Stimulated activated CD8-positive, alpha-beta memory T cell treated with anti-CD3 and anti-CD28 coated beads, Interleukin-15, amount 100 ng/mL, for 24 hours (primary cell): ENCODE data around the gene NACC1.
"Not testable (repeated sequence)": the region's sequence is repeated elsewhere in the genome, so short reads cannot be mapped to it uniquely, and the experiment has no call there.

Source experiments
- DNase-seq: peaks from one replicate; pipeline ENCODE4 v3.0.0-alpha.2; 2020; ENCODE audit warnings: low read depth

NACC1 gene

DNA sequence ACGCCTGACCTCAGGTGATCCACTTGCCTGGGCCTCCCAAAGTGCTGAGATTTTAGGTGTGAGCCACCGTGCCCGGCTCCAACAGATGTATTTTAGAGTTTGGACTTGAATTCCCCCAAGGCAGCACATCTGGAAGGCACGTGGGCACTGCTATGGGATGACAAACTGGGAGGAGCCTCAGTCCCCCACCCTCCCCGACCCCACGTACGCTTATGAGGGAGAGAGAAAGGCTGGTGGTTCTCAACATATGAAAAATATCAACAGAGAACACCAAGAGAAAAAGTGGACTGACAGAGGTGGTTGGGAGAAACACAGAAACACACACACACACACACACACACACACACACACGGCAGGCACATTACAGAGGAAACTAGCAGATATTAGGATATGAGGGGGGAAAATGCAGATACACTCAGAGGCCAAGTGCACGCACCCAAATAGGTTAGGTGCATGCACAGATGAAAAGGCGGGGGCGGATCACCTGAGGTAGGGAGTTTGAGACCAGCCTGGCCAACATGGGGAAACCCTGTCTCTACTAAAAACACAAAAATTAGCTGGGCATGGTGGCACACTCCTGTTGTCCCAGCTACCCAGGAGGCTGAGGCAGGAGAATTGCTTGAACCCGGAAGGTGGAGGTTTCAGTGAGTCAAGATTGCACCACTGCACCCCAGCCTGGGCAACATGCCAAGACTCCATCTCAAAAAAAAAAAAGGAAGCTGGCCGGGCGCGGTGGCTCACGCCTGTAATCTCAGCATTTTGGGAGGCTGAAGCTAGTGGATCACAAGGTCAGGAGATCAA lies 28.9 kb downstream of the NACC1 start:
- no peak for DNase-seq

DNA sequence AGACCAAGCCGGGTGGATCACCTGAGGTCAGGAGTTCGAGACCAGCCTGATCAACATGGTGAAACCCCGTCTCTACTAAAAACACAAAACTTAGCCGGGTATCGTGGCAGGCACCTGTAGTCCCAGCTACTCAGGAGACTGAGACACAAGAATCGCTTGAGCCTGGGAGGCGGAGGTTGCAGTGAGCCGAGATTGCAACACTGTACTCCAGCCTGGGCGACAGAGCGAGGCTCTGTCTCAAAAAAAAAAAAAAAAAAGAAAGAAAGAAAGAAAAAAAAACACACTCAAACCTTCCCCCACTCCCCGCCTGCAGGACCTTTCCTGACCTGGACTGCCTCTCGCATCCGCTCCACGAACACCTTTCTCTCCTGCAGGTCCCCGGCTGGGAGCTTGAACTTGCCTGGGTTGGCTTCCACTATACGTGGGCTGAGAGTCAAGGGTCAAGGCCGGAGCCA lies 31.1 kb downstream of the NACC1 start:
- not testable (repeated sequence) for DNase-seq

DNA sequence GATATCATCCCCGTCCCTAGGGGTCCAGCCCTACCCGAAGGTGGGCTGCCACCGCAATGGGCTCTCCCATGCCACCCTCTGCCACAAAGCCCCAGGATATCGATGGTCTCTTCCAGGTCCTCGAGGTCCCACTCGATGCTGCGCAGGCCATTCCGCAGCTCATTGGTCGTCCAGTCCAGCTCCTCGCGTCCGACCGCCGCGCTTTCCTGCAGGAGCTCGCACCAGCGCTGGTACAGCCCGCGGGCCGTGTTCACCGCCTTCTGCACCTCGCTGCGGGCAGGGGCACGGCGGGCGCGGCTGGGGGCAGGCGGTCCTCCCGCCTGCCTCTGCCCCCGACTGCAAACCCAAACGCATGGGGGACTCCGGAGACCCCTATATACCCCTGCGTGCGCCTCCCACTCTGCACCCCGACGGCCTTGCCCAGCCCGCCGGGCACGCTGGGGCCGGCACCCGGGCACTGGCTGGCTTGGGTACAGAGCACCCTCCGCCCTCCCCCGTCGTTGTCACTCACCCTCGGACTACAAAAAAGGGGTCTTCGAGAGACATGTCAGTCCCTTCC lies 31.6 kb downstream of the NACC1 start:
- DNase-seq = no peak

DNA sequence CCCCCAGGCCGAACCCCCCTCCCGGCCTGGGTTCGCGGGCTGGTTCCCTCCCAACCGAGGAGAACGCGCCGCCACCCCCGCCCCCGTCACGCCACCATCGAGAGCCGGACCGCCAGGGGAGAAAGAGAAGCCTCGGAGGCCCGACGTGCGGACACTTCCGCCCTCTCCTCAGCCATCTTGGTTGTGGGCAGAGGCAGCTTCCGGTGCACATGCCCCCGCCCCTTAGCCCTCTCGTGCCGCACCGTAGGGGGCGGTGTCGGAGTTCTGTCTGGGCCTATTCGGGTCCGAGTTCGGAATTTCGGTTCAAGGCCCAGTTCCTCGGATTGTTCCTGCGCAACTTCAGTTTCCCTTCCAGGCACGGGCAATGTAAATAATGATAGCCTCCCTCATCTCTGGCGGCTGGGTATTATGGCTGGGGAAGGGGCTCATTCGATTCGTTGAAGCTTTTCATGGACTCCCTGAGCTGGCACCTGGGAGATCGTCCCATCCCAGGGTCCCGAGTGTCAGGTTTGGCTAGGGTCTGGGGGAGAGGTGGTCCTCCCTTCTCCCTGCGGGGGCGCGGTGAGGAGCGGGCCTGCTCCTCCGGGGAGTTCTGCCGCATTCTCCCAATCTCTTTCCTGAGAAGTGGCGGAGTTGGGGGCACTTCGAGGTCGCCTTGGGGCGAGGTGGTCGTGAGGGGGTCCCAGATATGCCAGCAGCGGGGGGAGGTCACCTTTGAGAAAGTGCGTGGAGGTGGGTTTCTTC lies 32.3 kb downstream of the NACC1 start, which contains the start of the genes IER2 and STX10:
TSS of gene IER2 (plus strand) at position 225 of the 744 bp plus-strand sequence. CDS start 2,776 bp downstream, outside the sequence.
TSS of gene STX10 (minus strand) at position 189 of the 744 bp plus-strand sequence. CDS start 202 bp downstream, outside the sequence.
- DNase-seq = peak; percentile 73

DNA sequence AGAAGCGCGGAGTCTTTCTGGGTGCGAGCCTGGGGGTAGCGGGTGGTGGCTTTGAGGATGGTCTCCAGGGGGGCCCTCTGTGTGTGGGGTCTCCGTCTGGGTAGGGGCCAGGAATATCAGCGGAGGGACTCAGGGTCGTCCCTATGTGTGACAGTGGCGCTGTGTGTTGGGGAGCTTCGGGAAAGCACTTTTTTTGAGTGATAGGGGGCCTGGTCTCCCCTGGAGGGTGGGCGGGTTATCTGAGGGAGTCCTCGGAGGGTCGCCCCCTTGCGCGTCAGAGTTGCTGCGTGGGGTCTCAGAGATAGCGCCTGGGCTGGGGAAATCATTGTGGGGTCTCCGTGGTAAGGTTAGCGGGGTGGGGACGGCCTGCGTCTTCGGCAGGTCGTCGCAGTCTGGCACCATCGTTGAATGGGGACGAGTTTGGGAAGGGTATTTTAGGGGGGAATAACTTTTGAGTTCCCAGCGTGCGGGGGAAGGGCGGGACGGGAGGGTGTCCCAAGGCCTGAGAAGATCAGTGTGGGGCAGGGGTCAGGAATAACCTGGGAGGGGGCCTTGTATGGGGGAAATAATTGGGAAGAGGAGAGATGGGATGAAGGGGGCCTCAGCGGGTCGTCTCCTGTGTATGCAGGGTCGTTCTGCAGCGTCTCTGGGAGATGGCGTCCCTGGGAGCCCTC lies 33.0 kb downstream of the NACC1 start:
- no peak for DNase-seq

DNA sequence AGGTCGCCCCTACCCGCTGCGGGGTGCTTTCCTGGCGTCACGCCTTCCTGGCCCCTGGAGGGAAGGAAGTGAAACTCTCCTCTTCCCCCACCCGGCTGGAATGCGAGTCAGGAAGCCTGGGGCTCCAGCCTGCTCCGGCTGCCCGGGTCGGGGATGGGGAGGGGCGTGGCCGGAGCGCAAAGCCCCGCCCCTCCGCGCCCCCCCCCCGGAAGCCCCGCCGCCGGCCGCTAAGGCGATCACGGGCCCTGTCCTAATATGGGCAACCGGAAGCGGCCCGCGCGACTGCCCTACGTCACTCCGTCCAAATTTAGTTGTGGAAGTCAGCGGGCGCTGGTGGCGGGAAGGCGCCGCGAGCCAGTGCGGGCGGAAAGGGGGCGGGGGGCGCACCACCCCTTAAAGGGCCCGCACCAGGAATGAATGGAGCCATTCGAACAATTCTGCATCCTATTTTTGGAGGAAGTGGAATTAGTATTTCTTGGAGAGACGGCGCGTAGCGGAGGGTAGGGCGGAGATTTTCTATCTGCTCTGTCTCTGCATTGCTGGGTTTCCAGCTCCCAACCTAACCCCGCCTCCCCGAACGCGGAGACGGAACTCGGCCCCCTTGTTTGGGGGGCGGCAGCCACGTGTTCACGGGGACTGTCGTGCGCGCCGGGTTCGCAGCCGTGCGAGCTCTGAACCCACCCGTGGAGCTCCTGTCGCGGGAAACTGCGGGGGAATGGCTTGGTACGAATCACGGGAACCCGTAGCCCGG lies 33.7 kb downstream of the NACC1 start:
- peak; percentile 90 for DNase-seq

DNA sequence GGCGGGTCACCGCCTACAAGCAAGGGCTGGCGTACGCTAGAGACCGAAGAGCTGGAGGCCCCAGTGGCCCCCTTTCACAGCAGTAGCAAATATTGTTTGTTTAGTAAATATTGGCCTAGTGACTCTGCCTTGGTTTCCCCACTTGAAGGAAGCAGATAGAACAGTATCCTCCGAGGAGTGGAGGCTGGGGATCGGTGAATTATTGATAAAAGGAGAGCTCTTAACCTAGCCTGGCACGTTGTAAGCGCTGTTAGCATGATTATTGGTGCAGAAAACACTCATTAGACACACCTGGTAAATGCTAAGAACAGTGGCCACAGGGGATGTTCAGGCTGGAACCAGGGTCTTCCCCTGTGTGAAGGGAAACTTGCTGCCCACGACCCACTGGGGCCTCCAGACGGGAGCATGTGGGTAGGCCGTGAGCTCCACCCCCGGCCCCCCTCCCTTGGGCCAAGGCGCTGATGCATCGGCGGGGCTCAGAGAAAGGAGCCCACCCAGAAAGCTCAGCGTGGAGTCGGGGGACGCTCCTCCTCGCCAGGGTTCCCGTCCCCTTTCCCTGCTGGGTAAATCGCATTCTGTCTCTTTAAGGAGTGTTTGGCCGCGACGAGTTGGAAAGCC lies 34.4 kb downstream of the NACC1 start:
- DNase-seq = no peak

DNA sequence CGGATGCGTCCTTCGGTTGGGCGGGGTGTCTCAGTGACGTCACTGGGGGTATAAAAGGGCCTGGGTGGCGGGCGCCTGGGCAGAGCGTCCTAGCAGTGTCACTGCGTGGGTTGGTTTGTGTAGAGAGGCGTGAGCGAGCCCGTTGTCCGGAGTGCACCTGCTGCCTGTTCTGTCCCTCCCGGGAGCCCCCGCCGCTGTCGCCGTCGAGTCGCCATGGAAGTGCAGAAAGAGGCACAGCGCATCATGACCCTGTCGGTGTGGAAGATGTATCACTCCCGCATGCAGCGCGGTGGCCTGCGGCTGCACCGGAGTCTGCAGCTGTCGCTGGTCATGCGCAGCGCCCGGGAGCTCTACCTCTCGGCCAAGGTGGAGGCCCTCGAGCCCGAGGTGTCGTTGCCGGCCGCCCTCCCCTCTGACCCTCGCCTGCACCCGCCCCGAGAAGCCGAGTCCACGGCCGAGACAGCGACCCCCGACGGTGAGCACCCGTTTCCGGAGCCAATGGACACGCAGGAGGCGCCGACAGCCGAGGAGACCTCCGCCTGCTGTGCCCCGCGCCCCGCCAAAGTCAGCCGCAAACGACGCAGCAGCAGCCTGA lies 35.0 kb downstream of the NACC1 start:
- peak; percentile 95 for DNase-seq

DNA sequence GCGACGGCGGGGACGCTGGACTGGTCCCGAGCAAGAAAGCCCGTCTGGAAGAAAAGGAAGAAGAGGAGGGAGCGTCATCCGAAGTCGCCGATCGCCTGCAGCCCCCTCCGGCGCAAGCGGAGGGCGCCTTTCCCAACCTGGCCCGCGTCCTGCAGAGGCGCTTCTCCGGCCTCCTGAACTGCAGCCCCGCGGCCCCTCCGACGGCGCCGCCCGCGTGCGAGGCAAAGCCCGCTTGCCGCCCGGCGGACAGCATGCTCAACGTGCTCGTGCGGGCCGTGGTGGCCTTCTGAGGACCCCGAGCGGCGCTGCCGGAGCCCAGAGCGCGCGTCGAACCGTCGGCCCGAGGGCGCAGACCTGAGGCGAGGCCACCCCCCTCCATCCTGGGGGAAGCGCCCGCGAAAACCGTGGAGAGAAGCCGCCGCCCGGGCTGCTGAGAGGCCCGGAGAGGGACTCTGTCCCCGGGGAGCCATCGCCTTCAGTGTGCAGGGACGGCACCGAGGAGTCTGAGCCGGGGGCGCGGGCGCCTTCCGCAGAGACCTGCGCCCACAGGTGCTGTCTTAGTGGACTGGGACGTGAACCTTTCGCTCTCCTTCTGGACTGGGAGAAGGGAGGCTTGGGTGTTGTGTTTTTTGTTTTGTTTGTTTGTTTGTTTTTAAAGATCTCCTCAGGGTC lies 35.6 kb downstream of the NACC1 start:
- DNase-seq = no peak

DNA sequence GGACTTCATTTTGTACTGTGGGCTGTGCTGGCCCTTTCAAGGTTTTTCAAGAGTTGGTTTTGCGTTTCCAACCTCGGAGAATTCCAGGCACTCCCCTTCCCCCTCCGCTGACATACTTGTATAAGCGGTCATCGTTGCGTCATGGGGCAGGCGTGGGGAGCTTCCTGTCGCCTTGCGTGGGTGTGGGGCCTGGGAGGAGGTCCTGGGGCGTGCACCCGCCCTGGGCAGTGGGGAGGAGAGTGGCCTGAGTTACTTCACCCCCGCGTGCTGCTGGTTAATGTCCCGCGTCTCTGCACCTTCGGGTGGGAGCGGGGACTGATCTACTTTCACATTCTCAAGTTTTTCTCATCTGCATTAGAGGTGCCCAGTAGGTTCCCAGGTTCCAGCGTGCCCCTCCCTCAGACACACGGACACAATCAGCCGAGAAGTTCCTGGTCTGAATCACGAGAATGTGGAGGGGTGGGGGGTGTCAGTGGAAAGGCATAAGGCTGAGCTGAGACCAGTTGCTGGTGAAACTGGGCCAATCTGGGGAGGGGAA lies 36.2 kb downstream of the NACC1 start:
- no peak for DNase-seq

DNA sequence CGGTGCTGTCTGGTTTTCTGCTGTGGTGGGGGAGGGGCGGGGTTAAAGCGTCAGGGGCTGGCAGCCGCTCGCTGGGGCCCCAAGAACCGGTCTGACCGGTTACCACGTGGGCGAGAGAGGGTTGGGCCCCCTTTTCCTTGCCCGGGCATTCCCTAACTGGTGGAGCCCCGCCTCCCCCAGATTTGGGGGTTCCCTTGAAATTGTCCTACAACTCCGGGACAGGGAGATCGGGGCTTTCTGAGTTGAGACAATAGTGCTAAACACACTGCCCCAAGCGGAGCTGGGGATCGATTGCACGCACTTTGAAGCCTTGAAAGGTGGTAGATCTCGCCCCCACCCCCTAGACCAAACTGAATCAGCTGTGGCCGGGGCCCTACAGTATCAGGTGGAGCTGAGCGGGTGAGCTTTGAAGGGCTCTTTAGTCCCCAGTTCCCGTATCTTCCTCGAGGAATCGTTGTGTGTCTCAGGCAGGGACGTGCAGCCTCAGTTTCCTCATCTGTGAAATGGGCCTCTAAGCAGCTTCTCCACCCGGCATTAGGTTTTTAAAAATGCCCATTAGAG lies 36.9 kb downstream of the NACC1 start:
- no peak for DNase-seq

DNA sequence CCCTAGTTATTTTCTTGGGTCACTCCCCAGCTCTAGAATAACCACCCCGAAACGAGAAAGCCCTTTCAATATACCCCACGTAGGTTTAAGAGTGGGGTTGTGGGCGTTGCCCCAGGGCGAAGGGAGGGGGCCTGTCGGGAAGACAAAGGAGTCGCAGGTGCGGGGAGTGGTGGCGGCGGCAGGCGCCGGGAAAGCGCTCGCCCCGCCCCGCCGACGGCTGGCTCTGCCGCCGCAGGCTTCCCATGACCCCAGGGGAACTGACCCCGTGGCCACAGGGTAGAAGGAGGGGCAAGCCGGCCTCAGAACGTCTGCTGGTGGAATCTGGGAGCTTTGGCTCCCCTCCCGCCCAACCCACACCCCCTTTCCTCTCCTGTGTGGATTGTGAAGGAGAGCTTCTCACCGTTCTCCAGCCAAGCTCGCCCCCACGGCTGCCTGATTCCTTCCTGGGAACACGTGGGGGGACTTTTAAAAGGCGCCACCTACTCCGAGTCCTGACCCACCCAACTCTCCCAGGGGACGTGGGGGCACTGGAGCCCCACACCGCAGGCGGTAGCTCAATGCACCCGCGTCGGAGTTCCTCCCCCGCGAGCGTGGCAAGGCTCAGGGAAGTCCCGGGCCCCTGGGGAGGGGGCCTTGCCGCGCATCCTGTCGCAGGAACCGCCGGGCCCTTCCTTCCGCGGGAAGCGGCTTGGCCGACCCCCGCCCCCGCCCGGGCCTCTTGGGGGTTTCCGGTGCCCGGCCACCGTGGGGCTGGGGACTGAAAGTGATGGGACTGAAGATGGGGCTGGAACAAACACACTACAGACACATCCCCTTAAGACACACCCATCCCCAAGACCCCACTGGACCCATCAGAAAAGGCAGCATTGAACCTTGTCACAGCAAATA lies 37.7 kb downstream of the NACC1 start:
- DNase-seq = no peak

DNA sequence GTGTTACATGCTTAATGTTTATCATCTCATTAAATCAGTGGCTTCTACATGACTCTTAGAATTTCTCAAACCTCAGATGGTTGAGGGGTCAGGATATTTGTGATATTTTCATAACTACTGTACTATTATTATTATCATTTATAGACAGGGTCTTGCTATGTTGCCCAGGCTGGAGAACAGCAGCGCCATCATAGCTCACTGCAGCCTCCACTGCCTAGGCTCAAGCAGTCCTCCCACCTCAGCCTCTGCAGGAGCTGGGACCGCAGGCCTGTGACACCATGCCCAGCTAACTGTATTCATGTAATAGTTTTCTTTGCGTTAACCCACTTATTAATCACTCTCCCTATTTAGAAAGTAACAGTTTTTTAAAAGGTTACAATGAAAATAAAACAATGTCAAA lies 41.6 kb downstream of the NACC1 start:
- DNase-seq = no peak

DNA sequence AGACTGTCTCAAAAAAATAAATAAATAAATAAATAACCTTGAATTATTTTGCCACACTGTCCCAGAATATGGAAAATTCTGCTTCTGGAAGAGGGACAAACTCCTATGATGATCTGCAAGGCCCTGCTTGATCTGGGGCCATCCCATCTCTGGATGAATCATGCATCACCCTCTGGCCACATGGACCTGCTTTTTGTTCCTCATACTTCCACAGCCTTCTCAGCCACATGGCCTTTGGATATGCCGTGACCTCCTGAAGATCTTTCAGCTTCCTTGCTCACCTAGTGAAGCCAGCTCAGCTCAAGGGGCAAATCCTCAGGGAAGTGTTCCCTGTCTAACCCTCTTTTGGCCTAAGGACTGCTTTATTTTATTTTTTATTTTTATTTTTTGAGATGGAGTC lies 42.5 kb downstream of the NACC1 start:
- no peak for DNase-seq

DNA sequence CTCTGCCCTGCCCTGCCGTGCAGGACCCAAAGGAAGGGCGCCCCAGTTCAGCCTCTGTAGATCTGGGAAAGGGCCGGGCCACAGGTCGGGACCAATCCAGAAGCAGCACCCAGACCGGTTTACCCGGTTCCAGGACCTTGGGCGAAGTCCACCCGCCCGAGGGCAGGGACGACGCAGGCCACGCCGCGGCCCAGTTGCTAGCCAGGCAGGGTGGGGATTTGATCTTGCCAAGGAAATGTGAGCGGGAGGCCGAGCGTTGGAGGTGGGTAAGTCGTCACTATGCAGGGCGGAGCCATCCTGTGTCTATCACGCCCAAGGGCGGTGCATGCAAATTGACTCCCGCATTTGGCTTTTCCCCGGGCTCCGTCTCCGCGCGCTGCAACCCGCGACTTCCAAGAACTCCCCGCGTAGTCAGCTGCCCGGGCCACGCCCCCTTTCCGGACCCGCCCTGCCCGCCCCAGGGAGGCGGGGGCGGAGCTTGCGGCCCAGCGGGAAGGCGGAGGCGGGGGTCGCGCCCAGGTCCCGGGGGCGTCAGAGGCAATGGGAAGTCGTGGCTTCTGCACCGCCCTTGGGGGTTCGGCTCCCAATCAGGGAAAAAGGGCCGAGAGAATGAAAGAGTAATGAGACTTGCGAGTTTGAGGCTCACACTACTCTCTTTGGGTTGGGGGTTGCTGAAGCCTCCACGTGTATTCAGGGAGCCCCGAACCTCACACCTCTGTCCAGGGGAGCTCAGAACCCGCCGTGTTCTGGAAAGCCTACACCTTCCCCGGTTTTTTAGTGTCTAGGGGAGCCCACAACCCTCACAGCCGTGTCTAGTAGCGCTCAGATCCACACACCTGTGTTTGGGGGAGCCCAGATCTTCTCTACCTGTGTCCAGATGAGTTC lies 44.9 kb downstream of the NACC1 start:
- peak; percentile 66 for DNase-seq

DNA sequence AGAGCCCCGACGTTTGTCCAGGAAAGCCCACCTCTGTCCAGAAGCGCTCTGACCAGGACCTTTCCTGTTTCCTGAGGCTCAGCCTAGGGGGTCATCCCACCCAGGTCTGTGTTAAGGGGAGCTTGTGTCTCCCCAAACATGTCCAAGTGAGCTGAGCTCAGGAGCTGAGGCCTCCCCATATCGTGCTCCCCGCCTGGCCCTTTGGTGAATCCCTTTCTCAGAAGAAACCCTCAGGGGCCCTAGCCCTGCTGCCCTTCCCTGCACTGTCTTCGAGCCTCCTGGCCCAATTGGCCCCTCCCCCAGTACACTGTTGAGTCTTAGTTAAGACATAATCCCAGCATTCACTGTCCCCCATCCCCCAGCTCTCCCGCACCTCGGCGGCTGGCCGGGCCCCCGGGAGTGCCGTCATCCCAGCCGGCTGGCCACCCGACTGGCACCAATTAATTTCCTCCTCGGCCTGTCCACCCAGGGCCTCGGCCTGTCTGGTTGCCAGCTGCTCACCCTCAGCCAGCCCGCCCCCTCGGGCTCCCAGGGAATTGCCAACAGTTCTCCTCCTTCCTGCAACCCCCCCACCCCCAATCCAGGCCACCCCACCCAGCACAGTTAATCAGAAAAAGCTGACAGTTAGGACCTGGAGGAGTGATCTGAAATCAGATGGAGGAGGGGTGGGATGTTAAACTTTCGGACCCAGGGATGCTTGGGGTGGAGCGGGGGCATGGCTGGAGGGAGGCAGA lies 45.7 kb downstream of the NACC1 start:
- DNase-seq = no peak
